Measurements from ENCODE around the gene CD300H.
A peak's percentile ranks its signal among the peaks of the same experiment; 100 is the strongest.

The CD300H gene

DNA sequence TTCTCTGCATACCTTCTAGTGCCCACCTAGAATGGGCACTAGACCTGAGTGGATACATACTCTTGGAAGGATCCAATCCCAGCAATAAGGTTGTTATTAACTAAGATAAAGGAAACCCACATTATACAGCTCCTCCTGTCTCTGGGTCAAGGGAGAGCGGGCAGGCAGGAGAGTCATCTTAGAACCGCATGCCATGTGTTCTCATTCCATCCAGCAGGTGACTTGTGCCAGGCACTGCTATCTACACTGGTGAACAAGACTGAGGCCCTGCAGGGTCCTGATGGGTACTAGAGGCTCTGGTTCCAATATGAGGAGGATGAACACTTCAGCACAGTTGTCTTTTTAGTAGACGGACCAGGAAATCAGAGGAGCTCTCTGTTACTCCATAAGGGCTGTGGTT, 5.9 kb upstream of the CD300H start:
- no peak for DNase-seq (ENCODE audit: low spot score)
- TF ChIP-seq CTCF (IDR thresholded peaks at IDR 0.05; ENCODE audit: extremely low read depth, missing control alignments): no peak

- TF ChIP-seq CTCF (IDR thresholded peaks at IDR 0.05; ENCODE audit: extremely low read depth, missing control alignments): no peak
- no peak for DNase-seq (ENCODE audit: low spot score)
Measured at GRCh38 chr17:74571621-74572270, 4.4 kb upstream of the CD300H start.

DNA sequence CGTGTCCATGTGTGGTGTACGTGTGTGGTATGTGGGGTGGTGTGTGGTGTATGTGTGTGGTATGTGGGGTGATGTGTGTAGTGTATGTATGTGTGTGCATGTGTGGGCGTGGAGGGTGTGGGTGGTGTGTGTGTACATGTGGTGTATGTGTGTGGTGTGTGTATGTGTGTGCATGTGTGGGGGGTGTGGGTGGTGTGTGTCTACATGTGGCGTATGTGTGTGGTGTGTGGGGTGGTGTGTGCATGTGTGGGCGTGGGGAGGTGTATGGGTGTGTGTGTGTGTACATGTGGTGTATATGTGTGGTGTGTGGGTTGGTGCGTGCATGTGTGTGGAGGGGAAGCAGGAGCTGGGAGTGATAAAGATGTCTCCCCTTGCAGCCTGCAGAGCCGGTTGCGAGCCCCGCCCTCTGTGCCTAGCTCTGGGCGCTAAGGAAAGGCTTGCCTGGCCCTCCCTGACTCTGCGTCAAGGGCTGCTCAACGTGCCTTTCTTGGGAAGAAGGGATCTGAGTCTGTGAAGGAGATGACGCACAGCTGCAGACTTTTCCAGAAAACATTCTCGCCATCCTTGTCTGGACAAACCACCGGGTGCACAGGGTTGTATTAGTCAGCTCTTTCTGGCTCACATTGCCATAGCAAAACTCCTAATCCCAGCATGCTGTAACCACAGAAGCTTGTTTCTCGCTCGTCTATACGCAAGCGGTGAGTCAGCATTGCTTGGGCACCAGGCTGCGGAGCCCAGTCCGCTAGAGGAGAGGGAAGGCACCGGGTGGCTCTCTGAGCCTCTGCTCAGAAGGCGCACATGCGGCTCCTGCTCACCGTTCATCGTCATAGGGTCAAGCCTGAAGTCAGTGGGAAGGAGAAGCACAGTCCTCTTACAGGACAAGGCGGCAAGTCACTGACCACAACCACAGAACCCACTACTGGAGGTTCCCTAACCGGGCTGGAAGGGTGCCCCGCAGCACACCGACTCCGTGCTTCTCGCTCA, 2.0 kb upstream of the CD300H start:
- no peak for TF ChIP-seq CTCF (IDR thresholded peaks at IDR 0.05; ENCODE audit: extremely low read depth, missing control alignments)
- no peak for DNase-seq (ENCODE audit: low spot score)

DNA sequence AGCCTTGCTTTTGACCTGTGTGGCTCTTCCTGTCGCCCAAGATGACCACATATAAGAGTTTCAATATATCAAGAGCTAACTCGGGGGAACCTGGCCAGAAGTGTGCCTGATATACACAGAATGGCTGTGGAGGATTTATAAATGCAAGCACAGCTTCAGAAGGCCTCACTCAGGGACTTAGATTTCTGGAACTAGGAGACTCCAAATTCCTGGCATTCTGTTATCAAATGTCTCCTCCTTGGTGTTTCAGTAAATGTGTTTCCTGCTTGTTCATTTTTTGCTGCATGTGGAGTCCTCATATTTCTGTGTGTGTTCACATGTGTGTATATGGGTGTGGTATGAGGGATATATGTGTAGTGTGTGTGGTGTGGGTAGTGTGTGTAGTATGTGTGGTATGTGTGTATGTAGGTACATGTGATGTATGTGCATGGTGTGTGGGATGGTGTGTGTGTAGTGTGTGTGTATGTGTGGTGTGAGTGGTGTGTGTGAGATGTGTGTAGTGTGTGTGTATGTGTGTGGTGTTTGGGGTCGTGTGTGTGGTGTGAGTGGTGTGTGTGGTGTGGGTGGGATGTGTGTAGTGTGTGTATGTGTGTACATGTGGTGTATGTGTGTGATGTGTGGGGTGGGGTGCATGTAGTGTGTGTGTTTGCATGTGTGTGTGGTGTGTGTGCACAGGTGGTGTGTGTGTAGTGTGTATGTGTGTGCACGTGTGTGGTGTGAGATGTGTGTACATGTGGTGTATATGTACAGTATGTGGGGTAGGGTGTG, 981 bp upstream of the CD300H start:
- no peak for DNase-seq (ENCODE audit: low spot score)
- TF ChIP-seq CTCF (IDR thresholded peaks at IDR 0.05; ENCODE audit: extremely low read depth, missing control alignments): no peak

- peak; percentile 70 for TF ChIP-seq CTCF (IDR thresholded peaks at IDR 0.05; ENCODE audit: extremely low read depth, missing control alignments)
- peak; percentile 41 for DNase-seq (ENCODE audit: low spot score)
Measured at GRCh38 chr17:74566132-74566753, 1.1 kb downstream of the CD300H start.

DNA sequence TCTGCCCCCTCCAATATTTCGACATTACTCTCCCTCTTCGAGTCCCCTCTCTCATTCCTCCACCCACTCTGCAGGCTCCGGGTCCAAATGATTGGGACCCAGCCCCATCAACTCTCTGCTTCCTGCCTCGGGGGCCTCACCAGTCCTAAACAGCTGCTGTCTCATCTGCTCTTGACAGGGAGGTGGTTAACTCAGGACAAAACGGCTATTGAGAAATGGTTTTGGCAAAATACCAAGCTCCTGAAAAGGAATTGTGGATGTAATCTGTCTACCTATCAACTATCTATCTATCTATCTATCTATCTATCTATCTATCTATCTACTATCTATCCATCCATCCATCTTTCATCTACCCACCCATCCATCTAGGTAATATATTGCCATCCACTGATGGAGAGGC, 2.2 kb downstream of the CD300H start:
- no peak for DNase-seq (ENCODE audit: low spot score)
- TF ChIP-seq CTCF (IDR thresholded peaks at IDR 0.05; ENCODE audit: extremely low read depth, missing control alignments): no peak

All from GM20000 (cell line).